NCI-H748 (cell line): ENCODE results near the gene KLF13.

Experiments
- DNase-seq: peaks from one replicate; lab custom pipeline; 2025; ENCODE audit not compliant: unreplicated experiment; lab: John Stamatoyannopoulos, UW

KLF13 gene

DNA sequence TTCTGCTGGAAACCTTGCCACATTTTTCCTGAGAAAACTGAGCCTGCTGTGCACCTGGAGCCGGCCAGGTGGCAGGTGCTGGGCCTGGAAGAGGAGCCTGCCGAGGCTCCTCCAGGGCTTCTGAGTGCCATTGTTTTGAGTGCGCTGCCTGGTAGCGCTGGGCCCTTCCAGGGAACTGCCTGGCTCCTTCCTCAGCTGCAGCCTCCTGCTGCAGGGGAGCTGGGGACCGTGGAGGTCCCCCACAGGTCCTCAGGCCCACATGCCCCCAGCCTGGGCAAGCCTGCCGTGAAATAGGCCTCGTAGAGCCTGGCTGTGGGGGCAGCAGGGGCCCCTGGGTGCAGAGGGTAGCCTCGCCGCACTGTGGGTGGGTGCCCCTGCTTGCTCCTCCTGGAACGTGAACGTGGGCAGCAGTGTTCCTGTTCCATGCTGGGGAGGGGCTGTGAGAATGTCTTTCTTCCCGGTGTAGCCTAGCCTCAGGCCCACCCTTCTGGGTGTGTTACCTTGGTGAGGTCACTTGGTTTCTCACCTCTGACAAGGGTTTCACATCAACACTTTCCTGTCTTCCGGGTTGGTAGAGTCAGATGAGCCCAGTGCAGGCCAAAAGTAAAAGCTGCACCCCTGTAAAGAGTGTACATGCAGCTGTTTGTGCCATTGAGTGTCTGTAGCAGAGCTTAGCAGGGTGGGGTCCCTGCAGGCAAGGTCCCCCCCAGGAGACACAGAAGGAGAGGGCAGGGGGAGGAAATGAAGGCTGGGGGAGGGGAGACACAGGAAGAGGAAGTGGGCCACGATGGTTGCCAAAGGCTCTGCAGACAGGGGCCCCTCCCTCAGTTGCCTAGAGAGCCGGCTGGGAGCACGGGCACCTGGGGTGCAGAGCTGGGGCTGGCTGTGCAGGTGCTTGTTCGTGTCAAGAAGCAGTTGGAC, 34.5 kb downstream of the KLF13 start:
- DNase-seq: peak; percentile 86

- DNase-seq: peak; percentile 41
Observed at GRCh38 chr15:31361764-31362515, 35.3 kb downstream of the KLF13 start.

- no peak for DNase-seq
Observed at GRCh38 chr15:31362886-31363285, 36.3 kb downstream of the KLF13 start.

DNA sequence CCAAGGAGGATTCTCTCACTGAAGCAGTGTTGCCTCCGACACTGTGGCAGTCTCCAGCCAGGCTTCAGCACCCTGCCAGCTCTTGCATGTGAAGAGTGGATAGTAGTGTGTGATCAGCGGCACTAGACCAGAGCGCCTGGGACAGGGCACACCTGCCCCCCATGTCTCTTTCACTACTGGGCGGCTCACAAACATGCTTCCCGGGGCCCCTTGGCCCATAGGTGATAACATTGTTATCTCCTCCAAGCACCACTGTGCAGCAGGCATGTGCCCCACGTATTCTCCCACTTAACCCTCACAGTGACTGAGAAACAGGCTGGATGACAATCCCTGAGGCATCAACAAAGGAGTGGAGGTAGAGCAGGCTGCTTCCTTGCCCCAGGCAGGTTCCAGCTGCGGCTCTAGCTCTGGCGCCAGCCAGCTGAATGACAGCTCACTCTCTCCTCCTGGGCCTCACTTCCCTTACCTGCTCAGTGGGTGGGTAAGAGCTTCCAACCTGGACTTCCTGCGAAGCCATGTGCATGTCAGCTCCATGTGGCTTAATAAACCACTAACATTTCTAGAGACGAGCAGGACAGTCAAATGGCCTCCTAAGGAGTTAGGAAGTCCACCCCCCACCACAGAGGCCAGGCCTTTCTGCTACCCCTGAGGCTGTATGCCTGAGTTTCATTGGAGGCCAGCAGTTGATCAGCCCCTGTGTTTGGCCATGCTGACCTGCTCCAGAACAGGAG, 37.8 kb downstream of the KLF13 start:
- peak; percentile 22 for DNase-seq

DNA sequence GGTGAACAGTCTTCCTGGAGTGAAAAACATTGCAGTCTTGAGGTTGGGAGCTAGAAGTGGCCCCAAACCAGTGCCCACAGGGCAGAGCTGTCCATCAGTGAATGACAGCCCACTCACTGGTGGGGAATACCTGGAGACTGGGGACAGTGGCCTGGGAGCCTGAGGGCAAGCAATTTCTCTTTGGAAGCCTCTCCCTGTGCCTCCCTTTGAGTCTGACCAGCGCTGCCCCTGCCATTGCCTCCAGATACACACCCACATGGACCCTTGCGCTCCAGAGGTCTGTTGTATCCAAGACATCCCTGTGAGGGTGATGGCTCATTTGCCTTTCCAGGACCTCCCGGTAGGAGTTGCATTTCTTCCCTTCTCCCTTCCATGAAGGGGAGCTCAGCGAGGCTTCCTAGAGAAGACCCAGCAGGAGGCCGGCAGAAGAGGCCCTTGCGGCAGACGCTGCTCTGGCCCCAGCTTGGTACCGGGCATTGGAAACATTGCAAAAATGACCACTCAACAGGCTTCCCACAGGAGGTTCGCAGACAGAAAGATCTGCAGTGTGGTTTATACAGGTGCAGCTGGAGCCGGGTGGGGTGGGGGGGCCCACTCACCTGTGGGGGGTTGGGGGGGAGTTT, 38.5 kb downstream of the KLF13 start:
- no peak for DNase-seq

DNA sequence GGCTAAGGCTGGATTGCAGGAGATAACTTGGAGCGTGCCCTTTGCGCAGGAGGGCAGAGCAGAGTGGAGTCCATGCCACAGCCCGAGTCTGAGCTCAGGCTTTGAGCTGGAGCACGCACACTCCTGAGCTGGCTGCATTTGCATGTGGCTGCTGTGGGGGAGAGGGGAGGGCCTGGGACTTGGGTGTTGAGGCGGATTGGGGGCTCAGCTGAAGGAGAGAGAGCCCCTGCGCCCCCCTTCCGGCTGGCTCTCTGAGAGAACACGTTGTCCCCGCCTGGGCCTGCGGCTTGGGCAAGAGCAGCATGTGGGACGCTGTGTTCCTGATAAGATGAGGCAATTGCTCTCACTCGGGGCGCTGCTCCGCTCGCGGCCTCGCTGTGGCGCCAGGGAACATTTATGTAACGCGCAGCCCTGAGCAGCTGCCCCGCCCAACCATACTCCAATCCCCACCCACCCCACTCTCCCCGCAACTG, 39.1 kb downstream of the KLF13 start:
- DNase-seq: no peak

DNA sequence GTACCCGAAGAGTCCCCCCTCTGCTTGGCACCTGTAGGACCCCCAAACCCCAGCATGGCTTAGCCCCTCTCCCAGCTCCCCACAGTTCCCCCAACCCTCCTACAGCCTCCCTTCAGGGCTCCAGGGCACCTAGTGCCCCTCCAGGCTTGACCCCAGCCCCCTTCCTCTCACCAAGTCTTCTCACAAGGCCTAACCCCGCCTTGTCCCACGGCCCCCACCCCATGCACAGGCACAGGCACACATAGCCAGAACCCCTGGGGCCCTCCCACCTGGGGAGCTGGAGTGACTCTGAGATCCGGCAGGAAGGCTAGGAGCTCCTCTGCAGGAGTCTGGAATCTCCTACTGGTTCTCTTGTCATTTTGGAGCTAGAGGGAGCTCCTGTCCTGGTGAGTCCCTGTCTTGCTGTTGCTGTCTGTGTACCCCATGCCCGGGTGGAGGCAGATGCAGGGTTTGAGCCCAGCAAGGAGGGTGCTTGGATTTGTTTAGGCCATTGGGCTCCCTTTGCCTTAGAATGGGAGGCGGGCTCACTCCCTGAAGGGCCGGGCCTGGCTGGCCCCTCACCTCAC, 39.6 kb downstream of the KLF13 start:
- DNase-seq: no peak

- DNase-seq: no peak
Observed at GRCh38 chr15:31367021-31367729, 40.5 kb downstream of the KLF13 start.

DNA sequence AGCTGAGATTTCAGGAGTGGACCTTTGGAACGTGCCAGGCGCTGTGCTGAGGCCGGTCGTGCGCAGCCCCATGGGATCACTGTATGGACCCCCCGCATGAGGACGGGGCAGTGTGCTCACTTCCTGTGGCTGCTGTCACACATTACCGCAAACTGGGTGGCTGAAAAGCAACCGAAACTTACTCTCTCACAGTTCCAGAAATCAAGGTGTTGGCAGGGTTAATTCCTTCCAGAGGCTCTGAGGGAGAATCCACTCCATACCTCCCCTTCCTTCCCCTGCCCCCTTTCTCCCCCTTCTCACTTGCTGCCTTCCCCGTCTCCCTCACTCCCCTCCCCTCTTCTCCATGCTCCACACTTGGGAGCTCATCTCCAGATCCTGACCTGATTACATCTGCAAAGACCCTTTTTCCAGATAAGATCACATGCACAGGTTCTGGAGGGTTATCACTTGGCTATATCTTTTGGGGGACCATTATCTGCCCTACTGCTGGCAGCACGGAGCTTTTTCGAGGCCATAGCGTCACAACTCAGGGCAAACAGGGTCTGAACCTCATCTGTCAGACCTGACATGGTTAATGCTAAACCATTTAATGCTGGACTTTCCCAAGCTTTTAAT, 41.2 kb downstream of the KLF13 start:
- no peak for DNase-seq

GRCh38 chr15:31369727-31370126, 43.1 kb downstream of the KLF13 start:
- DNase-seq: no peak

DNA sequence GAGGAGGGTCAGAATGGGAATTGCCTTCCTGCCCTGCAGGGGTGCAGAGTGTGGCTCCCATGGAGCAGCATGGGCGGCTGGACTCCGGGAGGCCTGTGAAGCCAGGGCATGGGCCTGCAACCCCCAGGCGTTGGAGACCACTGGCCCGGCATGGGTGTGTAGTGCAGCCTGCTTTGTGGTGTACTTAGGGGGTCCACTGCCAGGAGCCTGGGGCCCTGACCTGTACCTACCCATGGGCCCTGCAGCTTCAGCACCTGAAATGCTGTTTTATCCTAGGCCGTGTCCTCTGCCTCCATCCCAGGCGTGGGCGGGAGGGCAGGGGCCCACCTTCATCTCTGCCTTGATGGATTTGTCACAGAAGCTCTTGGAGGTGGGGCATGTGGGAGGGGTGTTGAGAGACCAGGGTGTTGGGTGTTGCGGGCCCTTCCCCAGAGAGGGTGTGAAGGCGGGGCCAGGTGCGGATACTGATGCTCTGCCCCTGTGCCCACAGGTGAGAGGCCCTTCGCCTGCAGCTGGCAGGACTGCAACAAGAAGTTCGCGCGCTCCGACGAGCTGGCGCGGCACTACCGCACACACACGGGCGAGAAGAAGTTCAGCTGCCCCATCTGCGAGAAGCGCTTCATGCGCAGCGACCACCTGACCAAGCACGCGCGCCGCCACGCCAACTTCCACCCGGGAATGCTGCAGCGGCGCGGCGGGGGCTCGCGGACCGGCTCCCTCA, 45.0 kb downstream of the KLF13 start:
- no peak for DNase-seq

DNA sequence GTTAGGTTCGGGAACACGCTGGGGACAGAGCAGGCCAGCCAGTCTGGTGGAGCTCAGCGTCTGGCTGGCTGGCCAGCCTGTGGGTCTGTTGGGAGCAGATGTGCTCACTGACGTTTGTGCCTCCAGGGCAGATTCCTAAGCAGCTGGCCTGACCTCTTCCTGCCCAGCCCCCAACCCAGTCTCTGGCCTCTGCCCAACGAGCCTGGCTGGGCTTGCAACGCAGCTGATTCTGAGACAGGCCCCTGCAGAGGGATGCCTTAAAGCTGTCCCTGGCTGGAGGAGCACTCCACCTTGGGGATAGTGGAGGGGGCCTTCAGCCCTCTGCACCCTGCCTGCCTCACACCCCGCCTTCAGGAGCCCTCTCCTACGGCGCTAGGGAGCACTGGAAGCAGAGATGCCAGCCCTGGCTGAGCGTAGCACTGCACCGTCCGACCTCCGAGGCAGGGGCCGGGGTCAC, 46.0 kb downstream of the KLF13 start:
- DNase-seq: no peak

GRCh38 chr15:31373096-31373865, 46.6 kb downstream of the KLF13 start:
- DNase-seq: no peak

DNA sequence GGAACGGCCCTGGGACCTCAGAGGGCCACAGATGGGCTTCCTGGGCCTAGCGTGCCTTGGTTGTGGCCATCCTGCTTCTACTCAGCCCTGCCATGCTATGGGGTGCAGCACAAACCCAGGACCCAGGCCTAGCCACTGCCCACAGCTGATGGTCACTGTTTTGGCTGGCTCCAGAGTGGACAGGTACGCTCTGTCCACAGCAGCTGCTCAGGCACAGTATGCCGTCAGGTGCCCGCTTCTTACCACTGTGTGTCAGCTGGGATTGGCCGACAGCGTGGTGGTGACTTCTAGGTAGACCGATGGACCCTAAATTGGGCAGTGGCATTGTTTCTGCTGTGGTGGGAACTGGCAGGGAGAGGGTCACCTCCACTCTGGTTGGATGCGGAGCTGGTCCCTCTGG, 47.3 kb downstream of the KLF13 start:
- DNase-seq: no peak

- DNase-seq: no peak
Observed at GRCh38 chr15:31374489-31374888, 47.9 kb downstream of the KLF13 start.

DNA sequence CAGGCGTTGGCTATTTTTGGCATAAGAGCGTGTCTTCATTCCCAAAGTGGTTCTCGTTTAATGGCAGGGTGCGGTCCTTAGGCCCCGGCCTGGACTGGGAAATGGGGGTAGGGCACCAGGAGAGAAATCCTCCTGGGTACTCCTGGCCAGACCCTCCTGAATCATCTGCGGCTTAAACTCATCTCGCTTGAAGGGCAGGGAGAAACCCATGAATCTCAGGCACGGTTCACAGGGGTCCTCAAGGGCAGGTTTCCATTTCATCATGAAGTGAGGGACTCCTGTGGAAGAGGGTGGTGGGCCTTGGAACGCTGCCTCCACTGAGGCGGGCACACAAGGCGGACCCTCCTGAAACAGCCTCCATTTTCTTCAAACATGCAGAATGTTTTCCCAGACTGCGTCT, 48.4 kb downstream of the KLF13 start:
- DNase-seq: no peak

DNA sequence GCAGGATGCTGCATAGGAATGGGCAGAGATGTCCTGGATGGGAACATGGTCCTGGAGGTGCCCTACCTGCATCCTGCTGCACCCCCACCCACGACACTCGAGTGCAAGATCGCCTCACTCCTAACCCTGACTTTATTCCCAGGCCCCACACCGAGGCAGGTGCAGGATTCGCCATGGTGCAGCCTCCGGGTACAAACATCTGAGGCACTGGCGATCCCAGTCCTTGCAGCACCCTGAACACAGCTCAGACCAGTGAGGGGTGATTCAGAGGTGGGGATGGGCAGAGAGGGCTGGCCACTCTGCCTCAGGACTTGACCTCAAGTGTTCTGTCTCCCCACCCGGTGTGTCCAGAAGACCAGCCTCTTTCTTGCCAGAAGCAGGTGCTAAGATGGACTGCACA, 49.1 kb downstream of the KLF13 start:
- DNase-seq: no peak

GRCh38 chr15:31376511-31376910, 49.9 kb downstream of the KLF13 start:
- no peak for DNase-seq
